Measurements from ENCODE around the gene SMAD6.
"Not testable (repeated sequence)": the region's sequence is repeated elsewhere in the genome, so short reads cannot be mapped to it uniquely, and the experiment has no call there.

Gene SMAD6

GRCh38 chr15:66680502-66680901 is 21.5 kb upstream of the SMAD6 start:
- H3K4me3 ChIP-seq (replicated peaks; ENCODE audit: low read depth, low read length), result no peak overlapping the region
- no peak for TF ChIP-seq CTCF (IDR thresholded peaks at IDR 0.05; ENCODE audit: low read length, missing control alignments)
- no peak for DNase-seq (ENCODE audit: low read depth)

- TF ChIP-seq CTCF (IDR thresholded peaks at IDR 0.05; ENCODE audit: low read length, missing control alignments), result no peak
- DNase-seq (ENCODE audit: low read depth), result no peak
- H3K4me3 ChIP-seq (replicated peaks; ENCODE audit: low read depth, low read length), result no peak overlapping the region
Observed at GRCh38 chr15:66681395-66681794, 20.6 kb upstream of the SMAD6 start.

- no peak for TF ChIP-seq CTCF (IDR thresholded peaks at IDR 0.05; ENCODE audit: low read length, missing control alignments)
- DNase-seq (ENCODE audit: low read depth), result no peak
- H3K4me3 ChIP-seq (replicated peaks; ENCODE audit: low read depth, low read length), result no peak overlapping the region
Observed at GRCh38 chr15:66682246-66682645, 19.8 kb upstream of the SMAD6 start.

GRCh38 chr15:66682865-66683264 is 19.2 kb upstream of the SMAD6 start:
- H3K4me3 ChIP-seq (replicated peaks; ENCODE audit: low read depth, low read length), result no peak overlapping the region
- no peak for DNase-seq (ENCODE audit: low read depth)
- no peak for TF ChIP-seq CTCF (IDR thresholded peaks at IDR 0.05; ENCODE audit: low read length, missing control alignments)

GRCh38 chr15:66684136-66684681 is 17.8 kb upstream of the SMAD6 start:
- no peak for TF ChIP-seq CTCF (IDR thresholded peaks at IDR 0.05; ENCODE audit: low read length, missing control alignments)
- no peak for DNase-seq (ENCODE audit: low read depth)

GRCh38 chr15:66685638-66686150 is 16.3 kb upstream of the SMAD6 start:
- peak; percentile 44 for TF ChIP-seq CTCF (IDR thresholded peaks at IDR 0.05; ENCODE audit: low read length, missing control alignments)
- DNase-seq (ENCODE audit: low read depth), result no peak
- H3K4me3 ChIP-seq (replicated peaks; ENCODE audit: low read depth, low read length), result no peak overlapping the region

More at GRCh38 chr15:66684136-66684681, 17.8 kb upstream of the SMAD6 start:
- no peak overlapping the region for H3K4me3 ChIP-seq (replicated peaks; ENCODE audit: low read depth, low read length)

- H3K4me3 ChIP-seq (replicated peaks; ENCODE audit: low read depth, low read length); DNase-seq (ENCODE audit: low read depth): not testable (repeated sequence)
Observed at GRCh38 chr15:66690912-66691311, 11.1 kb upstream of the SMAD6 start.

All from fibroblast of pulmonary artery (primary cell).